Measurements from ENCODE around the gene NRCAM.

NRCAM gene

DNA sequence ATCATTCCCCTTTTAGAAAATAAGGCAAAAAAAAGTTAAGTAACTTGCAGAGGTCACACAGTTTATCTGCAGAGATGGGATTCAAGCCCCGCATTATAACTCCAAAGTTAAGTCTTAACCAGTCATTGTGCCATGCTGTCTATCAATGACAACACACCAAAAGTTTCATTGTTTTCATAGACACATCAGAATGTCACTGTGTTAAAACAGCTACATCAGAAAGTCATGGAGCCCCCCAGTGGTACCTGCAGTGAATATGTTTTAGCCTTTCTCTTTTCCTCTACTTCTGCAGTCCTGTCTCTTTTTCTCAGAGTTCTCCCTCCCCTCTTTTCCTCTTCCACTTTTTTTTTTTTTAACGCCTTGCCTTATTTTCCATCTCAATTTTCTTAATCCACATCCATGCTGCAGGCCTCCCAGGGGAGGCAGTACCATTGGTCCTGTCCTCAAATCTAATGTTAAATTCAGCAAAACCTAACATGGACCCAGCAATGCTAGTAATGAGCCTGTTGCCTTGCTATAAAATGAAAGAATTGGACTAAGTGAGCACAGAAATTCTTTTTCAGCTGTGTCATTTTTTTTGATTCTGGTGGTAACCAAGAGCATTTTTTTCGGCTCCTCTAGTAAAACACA, 3.8 kb upstream of the NRCAM start:
- no peaks in the 10 kb centered on the region for H3K4me1 ChIP-seq (ENCODE audit: control insufficient read depth, insufficient read depth, low read length)
- H3K4me3 ChIP-seq (ENCODE audit: low read depth, low read length): no peak overlapping the region
- no peak overlapping the region for H3K9ac ChIP-seq (ENCODE audit: low read length)
- peaks cover 35% of the 10 kb centered on the region for H3K27me3 ChIP-seq (ENCODE audit: control insufficient read depth, insufficient read depth, low read length)
- H3K27ac ChIP-seq (ENCODE audit: low read depth, low read length): no peak overlapping the region
- no peaks in the 10 kb centered on the region for H3K36me3 ChIP-seq (ENCODE audit: control insufficient read depth, insufficient read depth, low read length)
- H3K9me3 ChIP-seq (ENCODE audit: control insufficient read depth, insufficient read depth, low read depth, low read length): no peaks in the 10 kb centered on the region

DNA sequence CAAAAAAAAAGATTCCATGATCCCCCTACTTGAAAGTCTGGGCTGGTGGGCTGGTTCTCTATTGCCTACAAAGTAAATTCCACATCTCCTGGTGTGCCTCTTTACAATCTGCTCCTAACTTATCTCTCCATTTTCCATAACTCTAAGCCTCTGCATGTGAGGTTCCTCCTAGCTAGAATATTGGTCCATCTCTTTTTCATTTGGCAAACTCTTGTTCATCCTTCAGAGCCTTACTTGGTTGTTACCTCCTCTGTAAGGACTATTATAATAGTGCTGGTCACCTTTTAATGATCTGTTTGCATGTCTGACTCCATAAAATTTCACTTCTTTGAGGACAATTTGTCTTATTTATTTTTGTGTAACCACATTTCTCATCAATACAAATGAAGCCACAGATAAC, 1.6 kb upstream of the NRCAM start:
- Histone ChIP-seq H3K4me3 (ENCODE audit: low read depth, low read length) (no peak overlapping the region), H3K9ac (ENCODE audit: low read length) (no peak overlapping the region), H3K36me3 (ENCODE audit: control insufficient read depth, insufficient read depth, low read length) (no peaks in the 10 kb centered on the region), H3K27me3 (ENCODE audit: control insufficient read depth, insufficient read depth, low read length) (peaks cover 57% of the 10 kb centered on the region), H3K9me3 (ENCODE audit: control insufficient read depth, insufficient read depth, low read depth, low read length) (no peaks in the 10 kb centered on the region), H3K27ac (ENCODE audit: low read depth, low read length) (no peak overlapping the region), H3K4me1 (ENCODE audit: control insufficient read depth, insufficient read depth, low read length) (peaks cover 6% of the 10 kb centered on the region)

DNA sequence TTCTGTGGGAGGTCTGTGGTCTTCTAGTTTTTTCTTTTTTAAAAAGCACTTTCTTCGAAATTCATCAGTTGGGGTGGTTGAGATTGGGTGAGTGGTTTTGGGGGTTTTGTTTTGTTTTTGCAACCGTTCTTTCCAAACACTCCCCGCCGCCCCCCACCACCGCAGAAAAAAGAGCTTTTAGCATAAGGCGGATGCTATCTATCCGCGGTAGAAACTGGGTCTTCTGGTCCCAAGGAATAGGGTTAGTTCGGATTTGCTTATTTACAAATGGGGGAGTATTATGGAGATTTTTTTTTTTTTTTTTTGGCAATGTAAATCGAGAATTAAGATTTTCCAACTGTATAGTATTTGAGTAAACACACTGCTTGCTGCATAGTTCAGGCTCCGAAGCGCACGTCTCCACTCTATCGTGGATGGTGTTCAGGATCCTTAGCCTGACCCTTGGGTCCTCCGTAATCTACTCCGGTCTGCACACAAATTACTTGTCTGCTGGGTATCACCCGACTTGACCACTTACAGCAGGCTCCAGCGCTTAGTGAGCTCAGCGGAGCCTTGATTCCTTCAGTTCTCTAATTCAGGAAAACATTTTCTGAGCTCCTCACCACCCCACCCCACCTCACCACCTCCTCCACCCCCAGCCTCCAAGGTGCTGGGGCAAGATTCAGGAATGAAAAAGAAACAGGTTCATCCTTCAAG, 757 bp upstream of the NRCAM start:
- no peak overlapping the region for H3K27ac ChIP-seq (ENCODE audit: low read depth, low read length)
- no peak overlapping the region for H3K9ac ChIP-seq (ENCODE audit: low read length)
- H3K36me3 ChIP-seq (ENCODE audit: control insufficient read depth, insufficient read depth, low read length): no peaks in the 10 kb centered on the region
- H3K27me3 ChIP-seq (ENCODE audit: control insufficient read depth, insufficient read depth, low read length): peaks cover 57% of the 10 kb centered on the region
- peaks cover 6% of the 10 kb centered on the region for H3K4me1 ChIP-seq (ENCODE audit: control insufficient read depth, insufficient read depth, low read length)
- H3K4me3 ChIP-seq (ENCODE audit: low read depth, low read length): peak overlapping the region; percentile 96
- no peaks in the 10 kb centered on the region for H3K9me3 ChIP-seq (ENCODE audit: control insufficient read depth, insufficient read depth, low read depth, low read length)

DNA sequence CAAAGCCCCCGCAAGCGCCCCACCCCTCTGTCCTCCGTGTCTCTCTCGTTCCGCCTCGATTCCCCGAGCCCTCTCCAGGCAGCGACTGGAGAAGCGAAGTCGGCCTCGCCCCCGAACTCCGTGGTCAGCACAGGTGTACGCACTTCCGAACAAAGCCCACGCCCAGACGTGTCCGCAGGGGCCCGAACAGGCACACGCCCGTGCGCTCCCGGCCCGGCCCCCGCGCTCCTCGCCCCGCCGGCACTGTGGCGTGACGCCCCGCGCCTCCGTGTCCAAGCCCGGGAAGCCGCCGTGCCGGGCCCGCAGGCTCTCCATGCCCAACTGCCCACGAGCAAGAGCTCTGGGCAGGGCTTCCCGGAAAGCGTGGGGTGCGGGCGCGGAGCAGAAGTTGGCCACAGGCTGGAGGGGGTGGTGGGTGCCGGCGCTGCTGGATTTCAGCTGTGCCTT, 662 bp downstream of the NRCAM start:
- H3K9me3 ChIP-seq (ENCODE audit: control insufficient read depth, insufficient read depth, low read depth, low read length): no peaks in the 10 kb centered on the region
- H3K27ac ChIP-seq (ENCODE audit: low read depth, low read length): no peak overlapping the region
- H3K27me3 ChIP-seq (ENCODE audit: control insufficient read depth, insufficient read depth, low read length): peaks cover 57% of the 10 kb centered on the region
- no peaks in the 10 kb centered on the region for H3K36me3 ChIP-seq (ENCODE audit: control insufficient read depth, insufficient read depth, low read length)
- peaks cover 6% of the 10 kb centered on the region for H3K4me1 ChIP-seq (ENCODE audit: control insufficient read depth, insufficient read depth, low read length)
- H3K9ac ChIP-seq (ENCODE audit: low read length): peak overlapping the region; percentile 31
- H3K4me3 ChIP-seq (ENCODE audit: low read depth, low read length): peak overlapping the region; percentile 96

DNA sequence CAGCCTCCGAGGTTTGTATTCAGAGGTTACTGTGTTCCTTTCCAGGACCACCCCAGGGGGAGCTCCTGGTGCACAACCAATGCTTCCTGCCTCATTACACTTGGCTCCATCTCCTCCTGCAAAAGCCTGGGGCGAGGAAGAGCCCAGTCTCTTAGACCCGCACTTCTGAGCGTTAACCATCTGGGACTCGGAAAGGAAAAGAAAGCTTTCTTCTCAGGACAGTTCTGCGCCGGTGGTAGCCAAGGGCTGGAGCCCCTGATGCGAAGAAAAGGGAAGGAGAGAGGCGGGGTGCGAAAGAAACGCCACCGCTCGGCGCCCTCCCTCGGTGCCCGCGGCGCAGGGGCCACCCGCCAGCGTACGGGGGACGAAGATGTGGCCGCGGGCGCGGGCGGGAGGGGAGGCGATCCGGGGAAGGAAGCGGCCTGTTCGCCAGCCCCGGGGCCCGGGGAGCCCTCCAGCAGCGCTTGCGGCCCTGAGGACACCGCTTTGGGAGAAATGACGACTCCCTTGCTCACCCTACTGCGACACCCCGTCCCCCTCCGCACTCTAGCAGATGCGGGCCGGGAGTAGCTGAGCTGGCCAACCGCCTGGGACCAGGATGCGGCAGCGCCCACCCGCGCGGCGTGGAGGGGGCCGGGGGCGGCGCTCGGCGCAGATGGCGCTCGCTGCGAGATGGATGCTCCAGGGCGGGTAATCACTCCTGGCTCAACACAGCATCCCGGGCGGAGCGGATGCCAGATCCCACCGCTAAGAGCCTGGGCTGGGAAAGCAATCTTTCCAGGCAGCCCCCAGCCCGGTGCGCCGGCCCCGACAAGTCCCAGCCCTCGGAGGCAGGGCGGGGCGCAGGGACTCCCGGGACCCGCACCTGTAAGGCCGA, 1.3 kb downstream of the NRCAM start:
- Histone ChIP-seq H3K27me3 (ENCODE audit: control insufficient read depth, insufficient read depth, low read length) (peaks cover 57% of the 10 kb centered on the region), H3K27ac (ENCODE audit: low read depth, low read length) (no peak overlapping the region), H3K9me3 (ENCODE audit: control insufficient read depth, insufficient read depth, low read depth, low read length) (no peaks in the 10 kb centered on the region), H3K4me1 (ENCODE audit: control insufficient read depth, insufficient read depth, low read length) (peaks cover 6% of the 10 kb centered on the region), H3K36me3 (ENCODE audit: control insufficient read depth, insufficient read depth, low read length) (no peaks in the 10 kb centered on the region), H3K9ac (ENCODE audit: low read length) (peak overlapping the region; percentile 31), H3K4me3 (ENCODE audit: low read depth, low read length) (peak overlapping the region; percentile 96)

DNA sequence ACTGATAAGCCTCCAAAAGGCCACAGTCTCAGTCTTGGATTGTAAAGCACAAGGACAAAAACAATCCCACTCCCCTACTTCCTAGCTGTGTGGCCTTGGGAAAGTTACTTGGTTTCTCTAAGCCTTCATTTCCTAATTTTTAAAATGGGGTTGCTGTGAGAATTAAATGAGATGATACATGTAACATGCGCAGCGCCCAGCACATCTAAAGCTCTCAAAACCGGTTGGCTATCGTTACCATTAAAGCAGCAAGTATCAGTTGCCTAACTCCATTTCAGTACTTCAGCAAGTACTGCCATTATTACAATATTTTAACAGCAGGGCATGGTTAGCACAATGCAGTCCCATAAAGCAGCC, 1.9 kb downstream of the NRCAM start:
- peak overlapping the region; percentile 96 for H3K4me3 ChIP-seq (ENCODE audit: low read depth, low read length)
- H3K36me3 ChIP-seq (ENCODE audit: control insufficient read depth, insufficient read depth, low read length): no peaks in the 10 kb centered on the region
- H3K9me3 ChIP-seq (ENCODE audit: control insufficient read depth, insufficient read depth, low read depth, low read length): no peaks in the 10 kb centered on the region
- H3K9ac ChIP-seq (ENCODE audit: low read length): no peak overlapping the region
- H3K4me1 ChIP-seq (ENCODE audit: control insufficient read depth, insufficient read depth, low read length): peaks cover 8% of the 10 kb centered on the region
- H3K27ac ChIP-seq (ENCODE audit: low read depth, low read length): no peak overlapping the region
- peaks cover 57% of the 10 kb centered on the region for H3K27me3 ChIP-seq (ENCODE audit: control insufficient read depth, insufficient read depth, low read length)

DNA sequence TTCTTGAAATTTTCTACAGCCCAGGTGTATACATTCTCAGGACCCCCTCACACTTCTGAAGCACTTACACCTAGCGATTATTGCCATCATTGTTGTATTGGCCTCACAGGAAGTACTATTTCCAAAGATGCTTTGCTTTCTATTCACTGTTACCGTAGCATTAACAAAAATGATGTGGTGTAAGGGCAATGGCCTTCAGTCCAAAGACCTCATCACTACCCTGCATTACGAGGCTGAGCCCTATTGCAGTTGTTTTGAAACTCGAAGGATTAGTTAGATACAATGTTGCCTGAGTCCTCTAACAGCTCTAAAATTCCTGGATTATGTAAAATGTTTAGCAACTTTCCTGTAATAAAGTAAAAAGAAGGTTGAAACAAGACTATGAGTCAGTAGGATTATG, 2.9 kb downstream of the NRCAM start:
- H3K9ac ChIP-seq (ENCODE audit: low read length): no peak overlapping the region
- no peak overlapping the region for H3K4me3 ChIP-seq (ENCODE audit: low read depth, low read length)
- peaks cover 9% of the 10 kb centered on the region for H3K4me1 ChIP-seq (ENCODE audit: control insufficient read depth, insufficient read depth, low read length)
- H3K27ac ChIP-seq (ENCODE audit: low read depth, low read length): no peak overlapping the region
- H3K36me3 ChIP-seq (ENCODE audit: control insufficient read depth, insufficient read depth, low read length): no peaks in the 10 kb centered on the region
- H3K27me3 ChIP-seq (ENCODE audit: control insufficient read depth, insufficient read depth, low read length): peaks cover 51% of the 10 kb centered on the region
- no peaks in the 10 kb centered on the region for H3K9me3 ChIP-seq (ENCODE audit: control insufficient read depth, insufficient read depth, low read depth, low read length)

DNA sequence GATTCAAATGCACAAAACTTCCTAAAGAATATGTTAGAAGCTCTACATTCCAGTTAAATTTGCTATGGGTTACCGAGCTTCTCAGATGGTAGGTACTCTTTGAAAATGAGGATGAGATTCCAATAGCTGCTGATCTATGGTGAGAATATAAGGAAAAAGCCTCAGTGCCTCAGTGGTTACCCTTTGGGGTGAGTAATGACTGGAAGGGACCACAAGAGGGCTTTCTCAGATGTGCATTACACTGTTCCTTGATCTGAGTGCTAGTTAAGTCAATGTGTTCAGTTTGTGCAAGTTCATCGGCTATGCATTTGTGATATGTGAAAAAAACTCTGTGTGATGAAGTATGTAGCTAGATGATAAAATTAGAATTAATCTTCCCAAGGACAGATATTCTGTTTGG, 3.5 kb downstream of the NRCAM start:
- Histone ChIP-seq H3K4me1 (ENCODE audit: control insufficient read depth, insufficient read depth, low read length) (peaks cover 9% of the 10 kb centered on the region), H3K9ac (ENCODE audit: low read length) (no peak overlapping the region), H3K9me3 (ENCODE audit: control insufficient read depth, insufficient read depth, low read depth, low read length) (no peaks in the 10 kb centered on the region), H3K27ac (ENCODE audit: low read depth, low read length) (no peak overlapping the region), H3K4me3 (ENCODE audit: low read depth, low read length) (no peak overlapping the region), H3K36me3 (ENCODE audit: control insufficient read depth, insufficient read depth, low read length) (no peaks in the 10 kb centered on the region), H3K27me3 (ENCODE audit: control insufficient read depth, insufficient read depth, low read length) (peaks cover 45% of the 10 kb centered on the region)

DNA sequence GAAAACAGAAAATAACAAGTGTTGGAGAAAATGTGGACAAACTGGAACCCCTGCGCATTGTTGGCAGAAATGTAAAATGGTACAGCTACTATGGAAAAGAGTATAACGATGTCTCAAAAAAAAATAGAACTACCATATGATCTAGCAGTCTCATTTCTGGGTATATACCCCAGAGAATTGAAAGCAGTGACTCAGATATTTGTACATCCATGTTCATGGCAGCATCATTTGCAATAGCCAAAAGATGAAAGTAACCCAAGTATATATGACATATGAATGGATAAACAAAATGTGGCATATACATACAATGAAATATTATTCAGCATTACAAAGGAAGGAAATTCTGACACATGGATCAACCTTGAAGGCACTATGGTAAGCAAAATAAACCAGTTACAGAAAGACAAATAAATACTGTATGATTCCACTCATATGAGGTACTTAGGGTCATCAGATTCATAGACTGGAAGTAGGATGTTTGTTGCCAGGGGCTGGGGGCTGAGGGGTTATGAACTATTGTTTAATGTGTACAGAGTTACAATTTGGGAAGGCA, 4.9 kb downstream of the NRCAM start:
- H3K27me3 ChIP-seq (ENCODE audit: control insufficient read depth, insufficient read depth, low read length): peaks cover 33% of the 10 kb centered on the region
- no peaks in the 10 kb centered on the region for H3K36me3 ChIP-seq (ENCODE audit: control insufficient read depth, insufficient read depth, low read length)
- no peak overlapping the region for H3K27ac ChIP-seq (ENCODE audit: low read depth, low read length)
- no peak overlapping the region for H3K4me3 ChIP-seq (ENCODE audit: low read depth, low read length)
- peaks cover 9% of the 10 kb centered on the region for H3K4me1 ChIP-seq (ENCODE audit: control insufficient read depth, insufficient read depth, low read length)
- no peaks in the 10 kb centered on the region for H3K9me3 ChIP-seq (ENCODE audit: control insufficient read depth, insufficient read depth, low read depth, low read length)
- no peak overlapping the region for H3K9ac ChIP-seq (ENCODE audit: low read length)

DNA sequence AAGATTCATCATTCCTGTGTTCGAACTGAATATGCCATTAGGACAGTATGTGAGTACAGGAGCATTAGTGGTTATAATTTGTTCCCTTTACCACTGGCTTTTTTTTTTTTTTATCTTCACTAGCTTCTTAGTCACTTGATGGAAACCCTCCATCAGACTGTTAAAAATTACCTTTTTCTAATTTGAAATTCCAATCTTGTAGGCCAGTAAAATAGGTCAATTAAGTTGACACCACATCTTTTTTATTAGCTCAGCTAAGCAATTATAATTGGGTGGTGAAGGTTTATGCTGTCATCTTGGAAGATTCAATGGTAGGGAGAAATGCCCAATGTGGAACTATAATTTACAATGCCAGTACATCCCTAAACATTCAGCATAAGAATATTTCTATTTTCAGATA, 6.1 kb downstream of the NRCAM start:
- Histone ChIP-seq H3K4me3 (ENCODE audit: low read depth, low read length) (no peak overlapping the region), H3K27ac (ENCODE audit: low read depth, low read length) (no peak overlapping the region), H3K27me3 (ENCODE audit: control insufficient read depth, insufficient read depth, low read length) (peaks cover 23% of the 10 kb centered on the region), H3K4me1 (ENCODE audit: control insufficient read depth, insufficient read depth, low read length) (peaks cover 9% of the 10 kb centered on the region), H3K9me3 (ENCODE audit: control insufficient read depth, insufficient read depth, low read depth, low read length) (no peaks in the 10 kb centered on the region), H3K36me3 (ENCODE audit: control insufficient read depth, insufficient read depth, low read length) (no peaks in the 10 kb centered on the region), H3K9ac (ENCODE audit: low read length) (no peak overlapping the region)

DNA sequence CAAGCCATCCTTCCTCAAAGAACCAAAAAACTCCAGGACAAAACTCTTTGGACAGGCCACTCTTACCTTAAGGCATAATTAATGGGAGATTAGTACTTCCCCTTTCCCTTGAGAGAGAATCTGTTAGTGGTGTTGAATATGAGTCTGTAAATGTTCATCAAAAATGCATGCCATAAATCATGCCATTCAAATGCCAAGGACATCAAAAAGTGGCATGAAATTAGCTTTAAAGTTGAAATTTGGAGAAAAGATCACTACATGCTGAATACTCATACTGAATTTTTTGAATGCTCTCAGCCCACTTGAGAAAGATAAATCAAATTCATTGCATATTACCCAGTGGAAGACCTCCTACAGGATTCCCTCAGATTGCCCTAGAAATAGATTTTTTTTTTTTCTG, 6.7 kb downstream of the NRCAM start:
- H3K9me3 ChIP-seq (ENCODE audit: control insufficient read depth, insufficient read depth, low read depth, low read length): no peaks in the 10 kb centered on the region
- no peaks in the 10 kb centered on the region for H3K36me3 ChIP-seq (ENCODE audit: control insufficient read depth, insufficient read depth, low read length)
- H3K9ac ChIP-seq (ENCODE audit: low read length): no peak overlapping the region
- no peak overlapping the region for H3K27ac ChIP-seq (ENCODE audit: low read depth, low read length)
- H3K4me1 ChIP-seq (ENCODE audit: control insufficient read depth, insufficient read depth, low read length): peaks cover 9% of the 10 kb centered on the region
- peaks cover 17% of the 10 kb centered on the region for H3K27me3 ChIP-seq (ENCODE audit: control insufficient read depth, insufficient read depth, low read length)
- H3K4me3 ChIP-seq (ENCODE audit: low read depth, low read length): no peak overlapping the region
